ENCODE measurements around the gene CDH15. TPM values are rescaled to one million over a fixed set of nuclear protein-coding genes. Genes with fewer than 3 reads are reported as not detected.

CDH15 gene
- total and polyA plus RNA-seq, 2 donors (not counting 1 experiment from before 2014, with no cell fraction given): not detected

- intact Hi-C loops (cut with micrococcal nuclease): no loop called here
- CTCF ChIA-PET: interaction anchor here (1.2 to 2.7 kb wide), 4 partner anchors 47 to 431 kb away, joined by 3 to 31 read pairs (median 8); no protein-coding TSS in a partner anchor
- no peak overlapping the region for H3K4me3 Mint-ChIP-seq
Measured at GRCh38 chr16:89168381-89169189, 3.0 kb upstream of the CDH15 start.

More at GRCh38 chr16:89168381-89169189, 3.0 kb upstream of the CDH15 start:
- no peak overlapping the region for H3K4me3 ChIP-seq (ENCODE audit: control extremely low read depth in 1 of 5, extremely low read depth in 1 of 5, insufficient read depth in 1 of 5, low read depth in 2 of 5, low read length in 4 of 5)
- H3K27ac ChIP-seq (ENCODE audit: low read length in 2 of 2): no peak overlapping the region
- peaks cover 4% of the 10 kb centered on the region for H3K27me3 Mint-ChIP-seq
- no peak overlapping the region for H3K9ac ChIP-seq (ENCODE audit: low read length)
- TF ChIP-seq CTCF (IDR thresholded peaks at IDR 0.05): no peak
- TF ChIP-seq EZH2 (IDR thresholded peaks at IDR 0.05; ENCODE audit: borderline replicate concordance, insufficient read depth, low read depth, low read length, poor library complexity, severe bottlenecking): no peak
- no peak overlapping the region for H3K4me2 ChIP-seq (replicated peaks; ENCODE audit: low read depth, low read length, poor library complexity, severe bottlenecking)
- POLR2A ChIA-PET: interaction anchor here (0.6 to 0.7 kb wide), 2 partner anchors 225 to 252 kb away, joined by 3 to 4 read pairs; no protein-coding TSS in a partner anchor
- H3K36me3 ChIP-seq (replicated peaks in 1 of 2; ENCODE audit: control extremely low read depth in 1 of 2, control insufficient read depth in 1 of 2, extremely low read depth in 1 of 2, insufficient read depth in 2 of 2, low read length in 1 of 2): no peaks in the 10 kb centered on the region
- H3K4me1 Mint-ChIP-seq: peaks cover 18% of the 10 kb centered on the region
- DNase-seq: no peak
- no peaks in the 10 kb centered on the region for H3K9me3 Mint-ChIP-seq (ENCODE audit: insufficient read depth)
- peaks cover 28 to 45% of the 10 kb centered on the region in 2 donors for H3K4me1 ChIP-seq (ENCODE audit: control insufficient read depth in 2 of 2, insufficient read depth in 2 of 2, low read length in 2 of 2)
- ATAC-seq (ENCODE audit: low read depth): no peak
- peaks cover 6% of the 10 kb centered on the region for H3K79me2 ChIP-seq (ENCODE audit: control insufficient read depth, insufficient read depth, low read length)
- H3K27me3 ChIP-seq (replicated peaks in 1 of 4; ENCODE audit: control extremely low read depth in 1 of 4, control insufficient read depth in 3 of 4, insufficient read depth in 4 of 4, low read length in 3 of 4): peaks cover 0 to 31% (median 13%) of the 10 kb centered on the region in 4 experiments
- no peak overlapping the region for H2AFZ ChIP-seq (ENCODE audit: insufficient read depth, low read depth, low read length, poor library complexity, severe bottlenecking)
- peaks cover 37% of the 10 kb centered on the region for H4K20me1 ChIP-seq (ENCODE audit: control insufficient read depth, insufficient read depth, low read length, poor library complexity, severe bottlenecking)
- whole genome bisulfite sequencing (ENCODE audit: insufficient coverage): 90% methylated on average over 15 of the region's 23 CpGs
- H3K27ac Mint-ChIP-seq: no peak overlapping the region
- H3K9me3 ChIP-seq (ENCODE audit: control extremely low read depth in 1 of 3, control insufficient read depth in 2 of 3, insufficient read depth in 1 of 3, low read length in 2 of 3): peaks cover 0 to 5% (median 0%) of the 10 kb centered on the region in 3 donors
